ENCODE measurements around the gene CD164L2. TPM values are rescaled to one million over a fixed set of nuclear protein-coding genes. Genes with fewer than 3 reads are reported as not detected.
"Not testable (repeated sequence)": the region's sequence is repeated elsewhere in the genome, so short reads cannot be mapped to it uniquely, and the experiment has no call there.

Gene CD164L2
- polyA plus RNA-seq, 1 donor from 2014 or later = not detected

GRCh38 chr1:27384797-27385196, 1.7 kb upstream of the CD164L2 start:
- peaks cover 5 to 14% (median 6%) of the 10 kb centered on the region in 3 donors for H3K4me1 Mint-ChIP-seq
- H3K9me3 Mint-ChIP-seq, H3K4me3 Mint-ChIP-seq: not testable (repeated sequence)

GRCh38 chr1:27383661-27384060, 528 bp upstream of the CD164L2 start:
- H3K4me3 Mint-ChIP-seq = no peak overlapping the region
- peaks cover 3% of the 10 kb centered on the region for H3K27me3 Mint-ChIP-seq
- peaks cover 5 to 13% (median 6%) of the 10 kb centered on the region in 3 donors for H3K4me1 Mint-ChIP-seq
- H3K27ac Mint-ChIP-seq = no peak overlapping the region
- no peaks in the 10 kb centered on the region for H3K36me3 Mint-ChIP-seq
- H3K9me3 Mint-ChIP-seq = no peaks in the 10 kb centered on the region

More at GRCh38 chr1:27384797-27385196, 1.7 kb upstream of the CD164L2 start:
- H3K27me3 Mint-ChIP-seq, H3K27ac Mint-ChIP-seq, H3K36me3 Mint-ChIP-seq: not testable (repeated sequence)

GRCh38 chr1:27381969-27382762, 967 bp downstream of the CD164L2 start:
- Mint-ChIP-seq H3K4me1 (peaks cover 5 to 11% (median 6%) of the 10 kb centered on the region in 3 donors), H3K36me3 (no peaks in the 10 kb centered on the region), H3K27ac (no peak overlapping the region), H3K9me3 (no peaks in the 10 kb centered on the region), H3K27me3 (no peaks in the 10 kb centered on the region), H3K4me3 (no peak overlapping the region)

GRCh38 chr1:27380766-27381733, 2.1 kb downstream of the CD164L2 start:
- Mint-ChIP-seq H3K27ac (no peak overlapping the region), H3K4me3 (no peak overlapping the region), H3K4me1 (peaks cover 5 to 9% (median 6%) of the 10 kb centered on the region in 3 donors), H3K27me3 (no peaks in the 10 kb centered on the region), H3K36me3 (no peaks in the 10 kb centered on the region), H3K9me3 (no peaks in the 10 kb centered on the region)

- Mint-ChIP-seq H3K27ac (no peak overlapping the region), H3K27me3 (no peaks in the 10 kb centered on the region), H3K36me3 (no peaks in the 10 kb centered on the region), H3K9me3 (no peaks in the 10 kb centered on the region), H3K4me1 (peaks cover 5 to 12% (median 6%) of the 10 kb centered on the region in 3 donors), H3K4me3 (no peak overlapping the region)
These were observed 2.9 kb downstream of the CD164L2 start for GRCh38 chr1:27380224-27380623.

- peaks cover 5 to 13% (median 6%) of the 10 kb centered on the region in 3 donors for H3K4me1 Mint-ChIP-seq
- H3K27me3 Mint-ChIP-seq = no peaks in the 10 kb centered on the region
- no peaks in the 10 kb centered on the region for H3K36me3 Mint-ChIP-seq
- H3K9me3 Mint-ChIP-seq = no peaks in the 10 kb centered on the region
- H3K4me3 Mint-ChIP-seq = peak overlapping the region in 1 of 4 donors; percentile 28
- H3K27ac Mint-ChIP-seq = no peak overlapping the region
These were observed 3.5 kb downstream of the CD164L2 start for GRCh38 chr1:27379564-27380122.

GRCh38 chr1:27377760-27378495, 5.2 kb downstream of the CD164L2 start:
- H3K27ac Mint-ChIP-seq = no peak overlapping the region

GRCh38 chr1:27374362-27375086, 8.6 kb downstream of the CD164L2 start, which contains the start of gene FCN3:
Gene FCN3, minus strand, starts transcription at chr1:27374824. Its CDS starts 6 bp downstream, at chr1:27374818.
- H3K36me3 Mint-ChIP-seq = no peaks in the 10 kb centered on the region
- no peak within 1 kb of the TSS for H3K27ac Mint-ChIP-seq

More at GRCh38 chr1:27377760-27378495, 5.2 kb downstream of the CD164L2 start:
- no peaks in the 10 kb centered on the region for H3K36me3 Mint-ChIP-seq
- no peaks in the 10 kb centered on the region for H3K27me3 Mint-ChIP-seq
- H3K4me3 Mint-ChIP-seq = no peak overlapping the region
- peaks cover 5 to 12% (median 6%) of the 10 kb centered on the region in 3 donors for H3K4me1 Mint-ChIP-seq
- no peaks in the 10 kb centered on the region for H3K9me3 Mint-ChIP-seq

GRCh38 chr1:27372808-27373690, 10.1 kb downstream of the CD164L2 start:
- no peak overlapping the region for H3K4me3 Mint-ChIP-seq
- no peaks in the 10 kb centered on the region for H3K27me3 Mint-ChIP-seq
- H3K9me3 Mint-ChIP-seq = no peaks in the 10 kb centered on the region
- peaks cover 15 to 26% (median 22%) of the 10 kb centered on the region in 3 donors for H3K4me1 Mint-ChIP-seq
- peak overlapping the region in 1 of 3 donors; percentile 27 for H3K27ac Mint-ChIP-seq
- no peaks in the 10 kb centered on the region for H3K36me3 Mint-ChIP-seq

More at GRCh38 chr1:27374362-27375086, 8.6 kb downstream of the CD164L2 start, which contains the start of gene FCN3:
- Mint-ChIP-seq H3K27me3 (no peaks in the 10 kb centered on the region), H3K9me3 (no peaks in the 10 kb centered on the region), H3K4me1 (peaks cover 7 to 18% (median 15%) of the 10 kb centered on the region in 3 donors), H3K4me3 (peak within 1 kb of the TSS in 1 of 4 donors; percentile 28)

- Mint-ChIP-seq H3K4me3 (peak overlapping the region in 2 of 4 donors; percentile 51 to 59), H3K36me3 (no peaks in the 10 kb centered on the region), H3K27me3 (no peaks in the 10 kb centered on the region), H3K9me3 (no peaks in the 10 kb centered on the region), H3K27ac (peak overlapping the region in 2 of 3 donors; percentile 27 to 51), H3K4me1 (peaks cover 17 to 33% (median 22%) of the 10 kb centered on the region in 3 donors)
These were observed 10.9 kb downstream of the CD164L2 start for GRCh38 chr1:27372022-27372807.

GRCh38 chr1:27368869-27369582, 14.1 kb downstream of the CD164L2 start:
- Mint-ChIP-seq H3K27me3 (no peaks in the 10 kb centered on the region), H3K27ac (peak overlapping the region; percentile 7 to 85 (median 78)), H3K4me1 (peaks cover 26 to 47% (median 33%) of the 10 kb centered on the region in 3 donors), H3K4me3 (peak overlapping the region in 3 of 4 donors; percentile 67 to 90 (median 86)), H3K36me3 (no peaks in the 10 kb centered on the region), H3K9me3 (no peaks in the 10 kb centered on the region)
